HG03135 (cell line): ENCODE measurements around the gene PAX2.

Source experiments
- ATAC-seq: cut with Tn5 transposase; IDR thresholded peaks from one replicate; pipeline ENCODE4 v1.9.1; 2021; ENCODE audit warnings: mild to moderate bottlenecking, moderate library complexity; ENCODE audit not compliant: unreplicated experiment

PAX2 gene

DNA sequence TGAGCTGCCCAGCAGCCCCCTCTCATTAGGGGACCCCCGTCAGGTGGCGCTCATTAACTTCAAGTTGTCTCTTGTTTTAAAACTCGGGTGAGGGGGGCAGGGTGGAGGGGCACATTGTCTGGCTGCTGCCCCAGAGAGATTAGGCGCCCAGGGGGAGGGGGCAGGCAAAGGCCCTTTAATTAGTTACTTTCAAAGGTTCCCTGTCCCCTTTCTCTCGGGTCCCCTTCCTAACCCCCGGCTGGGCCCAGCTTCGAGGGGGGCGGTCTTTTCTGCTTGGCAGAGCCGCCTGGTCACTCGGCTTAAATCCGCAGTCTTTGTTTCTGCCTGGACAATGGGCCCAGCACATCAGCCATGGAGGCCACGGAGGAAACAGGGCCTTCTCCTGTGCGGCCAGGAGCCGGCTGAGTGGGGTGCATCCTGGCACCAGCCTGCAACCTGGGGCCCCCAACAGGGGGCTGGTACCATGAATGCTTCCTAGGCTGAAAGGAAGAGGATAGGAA, 128.5 kb downstream of the PAX2 start:
- ATAC-seq = no peak

DNA sequence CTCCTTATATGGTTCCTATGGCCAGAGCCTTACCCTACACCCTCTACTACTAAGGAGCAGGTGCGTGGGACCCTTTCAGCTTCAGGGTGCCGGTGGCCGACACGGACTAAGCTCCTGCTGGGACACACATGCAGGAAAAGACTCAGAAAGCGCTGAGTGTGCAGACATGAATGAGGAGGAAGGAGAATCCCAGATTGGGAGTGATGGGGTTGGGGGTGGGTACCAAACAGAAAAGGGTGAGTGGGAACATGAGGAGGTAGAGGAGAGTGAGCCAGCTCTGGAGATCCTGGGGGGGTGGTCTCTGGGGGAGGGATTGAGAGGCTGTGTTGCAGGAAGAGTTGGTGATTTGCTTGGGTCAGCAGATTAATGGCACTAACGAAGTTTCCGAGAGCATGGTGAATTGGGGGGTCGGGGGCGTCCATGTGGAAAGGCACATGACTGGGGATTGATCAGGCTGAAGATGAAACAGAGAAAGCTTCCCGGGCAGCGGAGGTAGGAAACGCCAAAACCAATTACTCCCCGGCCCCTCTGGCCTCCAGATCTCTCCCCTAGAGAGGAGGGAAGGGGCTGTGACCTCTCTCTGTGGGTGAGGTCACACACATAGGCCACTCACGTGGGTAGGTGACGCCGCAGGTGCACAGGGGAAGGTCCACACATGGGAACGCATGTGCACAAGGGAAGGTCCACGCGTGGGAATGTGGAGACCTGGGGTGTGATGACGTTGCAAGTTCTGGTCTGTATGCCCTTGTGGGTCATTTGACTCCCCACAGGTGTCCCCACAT, 129.5 kb downstream of the PAX2 start:
- ATAC-seq = no peak

DNA sequence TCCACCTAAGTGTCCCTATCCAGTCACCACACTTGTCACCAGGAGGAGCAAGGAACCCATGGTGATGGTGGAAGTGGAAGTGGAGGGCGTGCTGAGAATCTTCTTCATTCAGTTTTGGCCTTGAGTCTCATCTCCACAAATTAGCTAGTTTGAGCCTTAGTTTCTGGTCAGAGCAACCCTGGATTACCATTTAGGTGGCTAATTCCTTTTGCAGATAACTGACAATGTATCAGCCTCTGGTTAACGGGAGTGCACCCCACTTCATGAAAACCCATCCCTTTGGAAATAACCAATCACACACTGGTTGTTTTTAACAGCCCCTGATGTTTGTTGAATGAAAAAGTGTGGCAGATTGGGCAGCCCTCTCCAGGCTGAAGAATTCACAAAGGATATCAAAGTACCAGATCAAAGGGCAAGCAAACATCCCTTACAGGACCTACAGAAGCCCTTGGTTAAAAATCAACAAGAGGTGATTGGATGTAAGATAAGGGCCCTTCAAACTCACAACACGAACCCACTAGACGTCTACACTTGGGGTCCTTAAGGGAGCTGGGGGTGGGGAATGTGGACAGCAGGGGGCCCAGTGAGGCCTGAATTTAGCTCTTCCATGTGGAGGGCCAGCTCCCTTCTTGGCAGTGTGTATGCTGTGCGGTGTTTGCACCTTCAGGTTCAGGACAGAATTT, 130.2 kb downstream of the PAX2 start:
- no peak for ATAC-seq

DNA sequence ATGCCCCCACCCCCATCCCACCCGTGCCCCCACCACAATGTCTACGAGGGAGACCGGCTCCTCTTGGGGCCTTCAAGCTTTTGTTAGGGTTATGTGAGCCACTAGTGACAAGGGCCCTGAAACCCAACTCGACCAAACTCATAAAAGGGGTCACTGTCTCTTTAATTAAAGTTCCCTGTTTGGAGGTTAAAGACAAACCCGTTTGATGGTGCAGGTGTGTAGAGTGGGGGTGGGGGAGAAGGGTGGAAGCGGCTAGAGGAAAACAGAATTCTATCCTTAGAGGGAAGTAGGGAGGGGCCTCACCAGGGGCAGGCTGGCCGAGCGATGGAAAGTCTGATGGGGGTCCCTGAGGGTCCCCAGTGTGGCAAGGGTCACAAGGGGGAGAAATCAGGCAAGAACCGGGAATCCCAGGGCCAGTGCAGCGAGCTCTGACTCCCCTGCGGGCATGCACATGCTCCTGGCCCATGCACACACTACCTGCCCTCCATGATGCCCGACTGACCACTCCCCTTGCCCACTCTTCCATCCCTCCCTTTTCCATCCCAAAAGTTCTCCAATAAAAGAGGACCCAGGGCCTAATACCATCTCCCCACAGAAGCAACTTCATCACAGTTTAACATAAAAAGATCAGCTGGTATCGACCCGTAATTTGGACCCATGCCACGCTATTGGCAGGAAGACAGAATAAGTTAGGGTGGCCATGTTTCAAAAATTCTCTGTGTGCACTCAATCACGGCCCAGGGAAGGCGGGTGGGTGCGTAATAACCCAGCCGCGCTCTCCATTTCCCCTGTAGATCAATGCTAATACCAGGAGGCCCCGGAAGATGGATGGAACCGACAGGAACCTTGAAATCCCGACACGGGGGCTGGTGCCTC, 131.4 kb downstream of the PAX2 start:
- no peak for ATAC-seq

DNA sequence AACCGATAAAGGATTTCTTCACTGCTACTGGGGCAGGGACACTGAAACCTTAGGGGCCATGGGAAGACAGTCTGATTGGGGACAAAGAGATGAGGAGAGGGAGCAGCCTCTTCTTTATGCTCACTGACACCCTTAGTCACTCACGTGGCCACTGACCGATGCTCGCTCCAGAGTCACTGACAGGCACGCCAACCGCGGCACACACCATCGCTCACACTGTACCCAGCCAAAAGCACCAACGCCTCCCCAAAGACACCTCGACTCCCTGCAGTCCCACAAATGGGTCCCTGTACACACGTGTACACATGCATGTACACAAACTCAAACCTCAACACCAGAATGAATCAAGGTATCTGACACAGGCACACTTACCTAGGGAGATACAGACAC, 132.1 kb downstream of the PAX2 start:
- ATAC-seq = no peak

DNA sequence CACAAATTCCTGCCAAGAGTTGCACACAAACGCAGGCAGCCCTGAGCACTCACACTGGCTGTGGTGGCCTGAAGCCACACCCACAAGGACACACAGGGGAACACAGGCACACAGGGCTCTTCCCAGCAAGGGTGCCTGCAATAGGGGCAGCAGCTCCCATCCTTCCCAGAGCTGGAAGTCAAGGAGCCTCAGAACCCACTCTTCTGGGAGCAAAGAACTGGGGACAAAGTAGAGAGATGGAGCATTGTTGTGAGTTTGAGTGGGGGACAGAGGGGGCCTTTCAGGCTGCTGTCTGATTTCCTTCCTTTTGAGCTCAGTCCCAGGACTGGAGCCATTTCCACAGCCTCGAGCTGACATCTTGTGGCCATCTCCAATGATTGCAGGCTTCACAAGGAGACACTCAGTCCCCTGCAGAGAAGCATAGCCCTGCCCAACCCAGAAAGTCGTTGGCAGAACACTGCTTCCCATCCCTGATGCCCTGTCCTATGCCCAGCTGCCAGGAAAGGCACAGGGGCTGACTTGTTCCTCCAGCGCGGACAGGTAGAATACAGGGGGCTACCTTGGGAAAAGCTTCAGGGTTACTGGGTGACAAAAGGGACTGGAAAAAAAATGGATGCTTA, 133.0 kb downstream of the PAX2 start:
- ATAC-seq = no peak
